Mucosa of descending colon (tissue), 3 donors: ENCODE results near the gene NF1. TPM values are rescaled to one million over a fixed set of nuclear protein-coding genes. Genes with fewer than 3 reads are reported as not detected.
"Not testable (repeated sequence)": the region's sequence is repeated elsewhere in the genome, so short reads cannot be mapped to it uniquely, and the experiment has no call there.

Source experiments
- ATAC-seq: fragments of 200-7000 bp; cut with Tn5 transposase; one replicate; pipeline ENCODE4 v1.9.1; 2020; ENCODE audit warnings: mild to moderate bottlenecking, moderate library complexity
- DNase-seq, 3 donors: peaks; one replicate each; pipeline ENCODE4 v3.0.0-alpha.2; 2020
- H3K36me3 ChIP-seq: fragments of 200-600 bp; one replicate; pipeline ENCODE4 v1.8.0; 2021; ENCODE audit warnings: low read depth, mild to moderate bottlenecking
- H3K4me1 ChIP-seq: fragments of 200-600 bp; one replicate; pipeline ENCODE4 v1.8.0; 2021; ENCODE audit warnings: low read depth, mild to moderate bottlenecking
- H3K4me3 ChIP-seq: fragments of 200-600 bp; one replicate; pipeline ENCODE4 v1.8.0; 2021; ENCODE audit warnings: mild to moderate bottlenecking
- H3K9me3 ChIP-seq: fragments of 200-600 bp; one replicate; pipeline ENCODE4 v1.8.0; 2021; ENCODE audit warnings: mild to moderate bottlenecking
- CTCF ChIP-seq: fragments of 200-600 bp; IDR thresholded peaks from one replicate; pipeline ENCODE4 v1.8.0; 2022; ENCODE audit warnings: antibody characterized with exemption, mild to moderate bottlenecking
- intact Hi-C, 2 donors: fragments of 100-400 bp; cut with DNase I in 1 of 2; cut with micrococcal nuclease in 1 of 2; formaldehyde crosslinking; loops; one replicate each; pipeline versions ENCODE4 v1.11.0 to v1.11.1; 2022; cut with DNase I, micrococcal nuclease
- total RNA-seq, 3 donors: library from RNA; stranded (reverse); fragmentation: NEBNext Ultra II Directional in 2 of 3; extraction: Animal tissue kit (Norgen Biotek cat#: 25700) in 2 of 3; gene quantifications; one replicate each; pipeline versions ENCODE4 v1.2.1 to v1.2.4, GENCODE V29; 2021 to 2023
- donor health status: DM: no; HTN: no; CAD: no; lungs with moderate emphysema.
- donor health status: DM: no; HTN: no; CAD: no.
- donor health status: DM: no; HTN: yes; CAD: no.

Gene NF1
- total RNA-seq, 3 donors from 2014 or later: 51.9 to 67.6 (median 52.4) TPM

GRCh38 chr17:31281061-31281460 lies 186.3 kb downstream of the NF1 start:
- H3K36me3 ChIP-seq: no peaks in the 10 kb centered on the region
- H3K4me1 ChIP-seq: no peaks in the 10 kb centered on the region
- no peak for TF ChIP-seq CTCF
- DNase-seq: no peak
- no peaks in the 10 kb centered on the region for H3K9me3 ChIP-seq
- no peak overlapping the region for H3K4me3 ChIP-seq
- intact Hi-C loops: no loop called here
- ATAC-seq: no peak

- Histone ChIP-seq H3K36me3 (no peaks in the 10 kb centered on the region), H3K9me3 (no peaks in the 10 kb centered on the region), H3K4me3 (no peak overlapping the region), H3K4me1 (no peaks in the 10 kb centered on the region)
- no peak for ATAC-seq
- intact Hi-C loops: no loop called here
- no peak for DNase-seq
- TF ChIP-seq CTCF: no peak
Observed at GRCh38 chr17:31283841-31284240, 189.1 kb downstream of the NF1 start.

- H3K4me3 ChIP-seq: no peak overlapping the region
- TF ChIP-seq CTCF: no peak
- no peaks in the 10 kb centered on the region for H3K36me3 ChIP-seq
- intact Hi-C loops: no loop called here
- ATAC-seq: no peak
- DNase-seq: no peak
- no peaks in the 10 kb centered on the region for H3K4me1 ChIP-seq
- H3K9me3 ChIP-seq: no peaks in the 10 kb centered on the region
Observed at GRCh38 chr17:31286587-31286986, 191.8 kb downstream of the NF1 start.

- intact Hi-C loops, H3K4me3 ChIP-seq, H3K9me3 ChIP-seq, H3K4me1 ChIP-seq, DNase-seq, ATAC-seq, H3K36me3 ChIP-seq: not testable (repeated sequence)
Observed at GRCh38 chr17:31287932-31288331, 193.2 kb downstream of the NF1 start.

GRCh38 chr17:31289790-31290189 lies 195.0 kb downstream of the NF1 start:
- Histone ChIP-seq H3K4me1 (no peaks in the 10 kb centered on the region), H3K4me3 (no peak overlapping the region), H3K36me3 (no peaks in the 10 kb centered on the region), H3K9me3 (no peaks in the 10 kb centered on the region)
- DNase-seq (no peak), ATAC-seq (no peak)
- intact Hi-C loops: no loop called here
- no peak for TF ChIP-seq CTCF

- no peaks in the 10 kb centered on the region for H3K9me3 ChIP-seq
- TF ChIP-seq CTCF: no peak
- H3K36me3 ChIP-seq: no peaks in the 10 kb centered on the region
- H3K4me1 ChIP-seq: no peaks in the 10 kb centered on the region
- no peak for DNase-seq
- ATAC-seq: no peak
- intact Hi-C loops: no loop called here
- no peak overlapping the region for H3K4me3 ChIP-seq
Observed at GRCh38 chr17:31291820-31292219, 197.0 kb downstream of the NF1 start.
